HEK293T (cell line): ENCODE results near the gene CHTOP.

Experiments
- BHLHE40 ChIP-seq: fragments of 450-650 bp; IDR thresholded peaks from 2 replicates; pipeline ENCODE4 v1.6.1; 2016; ENCODE audit warnings: mild to moderate bottlenecking, moderate library complexity, borderline replicate concordance
- CTBP1 ChIP-seq: fragments of 450-650 bp; IDR thresholded peaks from 2 replicates; pipeline ENCODE4 v1.6.1; 2016; ENCODE audit warnings: borderline replicate concordance
- FOXA1 ChIP-seq: fragments of 450-650 bp; IDR thresholded peaks from 2 replicates; pipeline ENCODE4 v1.6.1; 2016; ENCODE audit warnings: mild to moderate bottlenecking
- FOXK2 ChIP-seq: fragments of 450-650 bp; IDR thresholded peaks from 2 replicates; pipeline ENCODE4 v1.6.1; 2016; ENCODE audit warnings: mild to moderate bottlenecking
- FOXM1 ChIP-seq: fragments of 450-650 bp; IDR thresholded peaks from 2 replicates; pipeline ENCODE4 v1.6.1; 2017; ENCODE audit warnings: mild to moderate bottlenecking, borderline replicate concordance
- HDGF ChIP-seq: fragments of 450-650 bp; IDR thresholded peaks from 2 replicates; pipeline ENCODE4 v1.6.1; 2017; ENCODE audit warnings: antibody characterized with exemption, borderline replicate concordance
- L3MBTL2 ChIP-seq: fragments of 450-650 bp; conservative IDR thresholded peaks from 2 replicates; pipeline ENCODE4 v1.6.1; 2016; ENCODE audit warnings: mild to moderate bottlenecking
- LEF1 ChIP-seq: fragments of 450-650 bp; IDR thresholded peaks from 2 replicates; pipeline ENCODE4 v1.6.1; 2017; ENCODE audit warnings: mild to moderate bottlenecking, borderline replicate concordance
- NFRKB ChIP-seq: fragments of 450-650 bp; IDR thresholded peaks from 2 replicates; pipeline ENCODE4 v1.6.1; 2016; ENCODE audit warnings: mild to moderate bottlenecking, moderate library complexity
- SP1 ChIP-seq: fragments of 450-650 bp; IDR thresholded peaks from 2 replicates; pipeline ENCODE4 v1.6.1; 2017
- SUZ12 ChIP-seq: fragments of 450-650 bp; IDR thresholded peaks from 2 replicates; pipeline ENCODE4 v1.6.1; 2016; ENCODE audit warnings: mild to moderate bottlenecking
- TARDBP ChIP-seq: fragments of 450-650 bp; IDR thresholded peaks from 2 replicates; pipeline ENCODE4 v1.6.1; 2016
- ZNF384 ChIP-seq: fragments of 450-650 bp; IDR thresholded peaks from 2 replicates; pipeline ENCODE4 v1.6.1; 2016
- TF ChIP-seq, protein P1 (sequence below): fragments of 450-650 bp; IDR thresholded peaks from 2 replicates; pipeline ENCODE4 v1.6.1; 2016

DNA sequence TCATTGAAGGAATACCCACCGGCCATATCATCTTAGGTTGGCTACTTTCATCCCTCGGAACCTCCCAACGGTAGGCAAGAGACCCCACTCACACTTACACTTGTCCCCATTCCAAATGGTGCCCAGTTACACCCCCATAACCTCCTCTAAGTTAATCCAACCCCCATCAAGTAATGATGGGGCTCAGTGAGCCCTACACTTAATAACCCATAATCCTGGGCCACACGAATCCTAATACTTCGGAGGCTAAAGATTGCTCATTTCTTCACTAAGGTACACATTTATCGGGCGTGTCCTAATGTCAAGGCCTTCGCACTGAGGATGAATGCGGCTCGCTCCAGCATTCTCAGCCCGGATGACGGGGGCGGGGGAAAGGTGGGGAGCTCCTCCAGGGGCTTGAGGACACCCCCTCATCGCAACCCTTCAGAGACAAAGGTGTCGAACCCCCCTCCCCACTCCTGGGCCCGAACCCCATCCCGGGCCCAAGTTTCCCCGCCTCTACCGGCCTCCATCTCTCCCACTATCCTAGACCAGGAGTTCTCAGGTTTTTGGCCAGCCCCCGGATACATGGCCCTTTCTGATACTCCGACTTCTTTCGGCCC is 36.5 kb downstream of the CHTOP start:
- TF ChIP-seq, protein P1, sequence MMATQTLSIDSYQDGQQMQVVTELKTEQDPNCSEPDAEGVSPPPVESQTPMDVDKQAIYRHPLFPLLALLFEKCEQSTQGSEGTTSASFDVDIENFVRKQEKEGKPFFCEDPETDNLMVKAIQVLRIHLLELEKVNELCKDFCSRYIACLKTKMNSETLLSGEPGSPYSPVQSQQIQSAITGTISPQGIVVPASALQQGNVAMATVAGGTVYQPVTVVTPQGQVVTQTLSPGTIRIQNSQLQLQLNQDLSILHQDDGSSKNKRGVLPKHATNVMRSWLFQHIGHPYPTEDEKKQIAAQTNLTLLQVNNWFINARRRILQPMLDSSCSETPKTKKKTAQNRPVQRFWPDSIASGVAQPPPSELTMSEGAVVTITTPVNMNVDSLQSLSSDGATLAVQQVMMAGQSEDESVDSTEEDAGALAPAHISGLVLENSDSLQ = no peak
- TF ChIP-seq L3MBTL2 (no peak), NFRKB (no peak), FOXK2 (no peak), TARDBP (no peak), LEF1 (no peak), ZNF384 (no peak), CTBP1 (no peak), SUZ12 (no peak), HDGF (no peak), BHLHE40 (no peak), FOXA1 (no peak), FOXM1 (no peak), SP1 (no peak)
